Activated T-helper 1 cell treated with anti-CD3 and anti-CD28 coated beads, Interleukin-12 subunit alpha, Interleukin-12 subunit beta, Interleukin-2, Interleukin-4 antibody, amounts not matched to agents 30 ng/mL and 10 ng/mL and 1 ng/mL, durations not matched to agents 14 hours and 24 hours and 36 hours (primary cell): ENCODE data around the gene ALPK1. TPM values are rescaled to one million over a fixed set of nuclear protein-coding genes. Genes with fewer than 3 reads are reported as not detected.
A peak's percentile ranks its signal among the peaks of the same experiment; 100 is the strongest.

ENCODE experiments used
- DNase-seq: peaks from one replicate; pipeline ENCODE4 v3.0.0; 2021; ENCODE audit warnings: low spot score
- H3K27ac Mint-ChIP-seq: one replicate; pipeline ENCODE4 v1.8.0; 2021; ENCODE audit warnings: mild to moderate bottlenecking, mixed read lengths
- H3K27me3 Mint-ChIP-seq: one replicate; pipeline ENCODE4 v1.8.0; 2022; ENCODE audit warnings: mild to moderate bottlenecking, moderate library complexity, mixed read lengths; ENCODE audit not compliant: insufficient read depth
- H3K36me3 Mint-ChIP-seq: one replicate; pipeline ENCODE4 v1.8.0; 2021; ENCODE audit warnings: low read depth, mixed read lengths
- H3K4me1 Mint-ChIP-seq: one replicate; pipeline ENCODE4 v1.8.0; 2021; ENCODE audit warnings: low read depth, mixed read lengths
- H3K4me3 Mint-ChIP-seq: one replicate; pipeline ENCODE4 v1.8.0; 2021; ENCODE audit warnings: mild to moderate bottlenecking, moderate library complexity, mixed read lengths
- H3K9me3 Mint-ChIP-seq: one replicate; pipeline ENCODE4 v1.8.0; 2021; ENCODE audit warnings: mixed read lengths
- intact Hi-C: fragments of 100-400 bp; cut with micrococcal nuclease; formaldehyde crosslinking; loops from one replicate; pipeline ENCODE4 v1.15.1; 2024
- total RNA-seq: library from RNA; stranded (reverse); gene quantifications from 2 replicates; pipeline ENCODE4 v1.2.3, GENCODE V29; 2022

ALPK1 gene
- 8.7 and 9.7 TPM in 2 replicates for total RNA-seq

- peak within 1 kb of the TSS; percentile 88 for H3K4me3 Mint-ChIP-seq
- DNase-seq, result no peak
- peaks cover 8% of the 10 kb centered on the region for H3K36me3 Mint-ChIP-seq
- H3K27ac Mint-ChIP-seq, result peak within 1 kb of the TSS; percentile 86
- no peaks in the 10 kb centered on the region for H3K27me3 Mint-ChIP-seq
- H3K4me1 Mint-ChIP-seq, result peaks cover 50% of the 10 kb centered on the region
- peaks cover 3% of the 10 kb centered on the region for H3K9me3 Mint-ChIP-seq
- intact Hi-C loops, result loop anchor here (1.0 kb wide), 1 partner anchor 9 kb away; no protein-coding TSS in a partner anchor
Measured at GRCh38 chr4:112296949-112297880, at the start of gene ALPK1. TSS of gene ALPK1 (plus strand) at chr4:112297369.

- peaks cover 3% of the 10 kb centered on the region for H3K36me3 Mint-ChIP-seq
- H3K4me1 Mint-ChIP-seq, result peaks cover 3% of the 10 kb centered on the region
- intact Hi-C loops, result no loop called here
- H3K27me3 Mint-ChIP-seq, result no peaks in the 10 kb centered on the region
- no peak overlapping the region for H3K4me3 Mint-ChIP-seq
- no peaks in the 10 kb centered on the region for H3K9me3 Mint-ChIP-seq
- no peak overlapping the region for H3K27ac Mint-ChIP-seq
- DNase-seq, result no peak
Measured at GRCh38 chr4:112251019-112251643, 46.0 kb upstream of the ALPK1 start.

GRCh38 chr4:112252234-112252633 lies 44.9 kb upstream of the ALPK1 start:
- intact Hi-C loops, result no loop called here
- Mint-ChIP-seq H3K4me3 (no peak overlapping the region), H3K27me3 (no peaks in the 10 kb centered on the region), H3K4me1 (no peaks in the 10 kb centered on the region), H3K36me3 (peaks cover 4% of the 10 kb centered on the region), H3K9me3 (no peaks in the 10 kb centered on the region), H3K27ac (no peak overlapping the region)
- DNase-seq, result no peak

GRCh38 chr4:112253382-112254000 lies 43.7 kb upstream of the ALPK1 start:
- H3K9me3 Mint-ChIP-seq, result no peaks in the 10 kb centered on the region
- H3K4me1 Mint-ChIP-seq, result no peaks in the 10 kb centered on the region
- intact Hi-C loops, result no loop called here
- peaks cover 4% of the 10 kb centered on the region for H3K36me3 Mint-ChIP-seq
- H3K27me3 Mint-ChIP-seq, result no peaks in the 10 kb centered on the region
- no peak overlapping the region for H3K27ac Mint-ChIP-seq
- no peak for DNase-seq
- no peak overlapping the region for H3K4me3 Mint-ChIP-seq

GRCh38 chr4:112257098-112257497 lies 40.1 kb upstream of the ALPK1 start:
- no peaks in the 10 kb centered on the region for H3K4me1 Mint-ChIP-seq
- no peak overlapping the region for H3K27ac Mint-ChIP-seq
- no peak for DNase-seq
- no peak overlapping the region for H3K4me3 Mint-ChIP-seq
- H3K9me3 Mint-ChIP-seq, result no peaks in the 10 kb centered on the region
- intact Hi-C loops, result no loop called here
- no peaks in the 10 kb centered on the region for H3K27me3 Mint-ChIP-seq
- H3K36me3 Mint-ChIP-seq, result peaks cover 4% of the 10 kb centered on the region

- H3K9me3 Mint-ChIP-seq, result no peaks in the 10 kb centered on the region
- intact Hi-C loops, result loop anchor here (1.0 kb wide), 1 partner anchor 168 kb away; no protein-coding TSS in a partner anchor
Measured at GRCh38 chr4:112266823-112267222, 30.3 kb upstream of the ALPK1 start.

GRCh38 chr4:112270051-112270450 lies 27.1 kb upstream of the ALPK1 start:
- no peak for DNase-seq
- Mint-ChIP-seq H3K4me1 (peaks cover 29% of the 10 kb centered on the region), H3K36me3 (peaks cover 16% of the 10 kb centered on the region), H3K9me3 (no peaks in the 10 kb centered on the region), H3K27ac (no peak overlapping the region), H3K4me3 (no peak overlapping the region), H3K27me3 (no peaks in the 10 kb centered on the region)
- intact Hi-C loops, result loop anchor here (2.0 kb wide), 1 partner anchor 33 kb away; no protein-coding TSS in a partner anchor

More at GRCh38 chr4:112266823-112267222, 30.3 kb upstream of the ALPK1 start:
- Mint-ChIP-seq H3K27ac (no peak overlapping the region), H3K4me3 (no peak overlapping the region), H3K36me3 (peaks cover 13% of the 10 kb centered on the region), H3K4me1 (peaks cover 14% of the 10 kb centered on the region), H3K27me3 (no peaks in the 10 kb centered on the region)
- DNase-seq, result no peak

- Mint-ChIP-seq H3K27me3 (no peaks in the 10 kb centered on the region), H3K27ac (peak overlapping the region; percentile 3), H3K9me3 (no peaks in the 10 kb centered on the region), H3K36me3 (peaks cover 18% of the 10 kb centered on the region), H3K4me3 (no peak overlapping the region), H3K4me1 (peaks cover 31% of the 10 kb centered on the region)
- DNase-seq, result no peak
- intact Hi-C loops, result loop anchor here (2.0 kb wide), 1 partner anchor 32 kb away; no protein-coding TSS in a partner anchor
Measured at GRCh38 chr4:112270640-112271421, 26.3 kb upstream of the ALPK1 start.

- H3K36me3 Mint-ChIP-seq, result peaks cover 25% of the 10 kb centered on the region
- H3K4me3 Mint-ChIP-seq, result no peak overlapping the region
- intact Hi-C loops, result no loop called here
- no peak overlapping the region for H3K27ac Mint-ChIP-seq
- DNase-seq, result no peak
- no peaks in the 10 kb centered on the region for H3K27me3 Mint-ChIP-seq
- H3K4me1 Mint-ChIP-seq, result peaks cover 31% of the 10 kb centered on the region
- H3K9me3 Mint-ChIP-seq, result no peaks in the 10 kb centered on the region
Measured at GRCh38 chr4:112272292-112272691, 24.9 kb upstream of the ALPK1 start.

- Mint-ChIP-seq H3K9me3 (no peaks in the 10 kb centered on the region), H3K36me3 (peaks cover 35% of the 10 kb centered on the region), H3K4me3 (no peak overlapping the region), H3K27me3 (no peaks in the 10 kb centered on the region), H3K4me1 (peaks cover 53% of the 10 kb centered on the region), H3K27ac (no peak overlapping the region)
- no peak for DNase-seq
- intact Hi-C loops, result loop anchor here (1.0 kb wide), 1 partner anchor 9 kb away; no protein-coding TSS in a partner anchor
Measured at GRCh38 chr4:112274959-112275358, 22.2 kb upstream of the ALPK1 start.

GRCh38 chr4:112276113-112276512 lies 21.1 kb upstream of the ALPK1 start:
- H3K27ac Mint-ChIP-seq, result no peak overlapping the region
- intact Hi-C loops, result no loop called here
- no peaks in the 10 kb centered on the region for H3K9me3 Mint-ChIP-seq
- H3K36me3 Mint-ChIP-seq, result peaks cover 36% of the 10 kb centered on the region
- peaks cover 65% of the 10 kb centered on the region for H3K4me1 Mint-ChIP-seq
- H3K27me3 Mint-ChIP-seq, result no peaks in the 10 kb centered on the region
- no peak for DNase-seq
- H3K4me3 Mint-ChIP-seq, result no peak overlapping the region

- Mint-ChIP-seq H3K9me3 (peaks cover 9% of the 10 kb centered on the region), H3K4me1 (peaks cover 70% of the 10 kb centered on the region)
- DNase-seq, result no peak
Measured at GRCh38 chr4:112277220-112277619, 19.9 kb upstream of the ALPK1 start.

More at GRCh38 chr4:112277220-112277619, 19.9 kb upstream of the ALPK1 start:
- intact Hi-C loops, result no loop called here
- Mint-ChIP-seq H3K4me3 (no peak overlapping the region), H3K27me3 (no peaks in the 10 kb centered on the region), H3K27ac (no peak overlapping the region), H3K36me3 (peaks cover 44% of the 10 kb centered on the region)
